ENCODE measurements around the gene HTRA2. TPM values are rescaled to one million over a fixed set of nuclear protein-coding genes. Genes with fewer than 3 reads are reported as not detected.

HTRA2 gene
- total RNA-seq, 1 experiment from 2014 or later, result 24.9 TPM

DNA sequence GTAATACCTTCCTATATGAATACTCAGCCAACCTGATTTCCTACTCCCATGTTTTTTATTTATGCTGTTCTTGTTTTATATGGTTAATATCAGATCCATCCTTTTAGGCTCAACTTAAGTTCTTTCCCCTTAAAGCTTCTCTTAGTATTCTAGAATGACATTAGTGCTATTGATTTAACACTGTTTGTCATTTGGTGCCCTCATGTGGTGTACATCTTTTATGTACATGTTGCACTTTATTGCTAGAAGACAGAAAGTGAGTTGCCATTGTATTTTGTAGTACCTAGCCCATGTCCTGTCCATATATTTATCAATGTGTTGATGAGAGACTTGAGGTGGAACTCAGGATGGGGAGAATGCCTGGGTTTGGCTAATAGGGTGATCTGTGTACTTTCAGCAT is 2.5 kb downstream of the HTRA2 start:
- H3K9ac ChIP-seq (ENCODE audit: extremely low read depth, insufficient read length, low read length), result no peak overlapping the region
- H3K14ac ChIP-seq (ENCODE audit: insufficient read depth, low read length), result no peak overlapping the region
- H4K5ac ChIP-seq (ENCODE audit: insufficient read length, low read depth, low read length), result no peak overlapping the region
- Mint-ChIP-seq H3K9me3 (no peaks in the 10 kb centered on the region; a peak in 1 of 5 replicates), H3K27ac (no peak overlapping the region), H3K36me3 (ENCODE audit: insufficient read depth in 1 of 3, low read depth in 3 of 3) (peaks cover 16 to 51% (median 35%) of the 10 kb centered on the region in 3 experiments), H3K4me3 (no peak overlapping the region), H3K27me3 (ENCODE audit: low read depth) (peaks cover 2% of the 10 kb centered on the region; the same call in 1 of the 2 replicates), H3K4me1 (peaks cover 14 to 17% of the 10 kb centered on the region in 2 experiments)
- no peak overlapping the region for H3T11ph ChIP-seq (ENCODE audit: low read length)
- H3K56ac ChIP-seq (ENCODE audit: insufficient read length, low read depth, low read length), result no peak overlapping the region
- no peak overlapping the region for H2BK5ac ChIP-seq (ENCODE audit: insufficient read length, low read length)
- TF ChIP-seq, protein P1, sequence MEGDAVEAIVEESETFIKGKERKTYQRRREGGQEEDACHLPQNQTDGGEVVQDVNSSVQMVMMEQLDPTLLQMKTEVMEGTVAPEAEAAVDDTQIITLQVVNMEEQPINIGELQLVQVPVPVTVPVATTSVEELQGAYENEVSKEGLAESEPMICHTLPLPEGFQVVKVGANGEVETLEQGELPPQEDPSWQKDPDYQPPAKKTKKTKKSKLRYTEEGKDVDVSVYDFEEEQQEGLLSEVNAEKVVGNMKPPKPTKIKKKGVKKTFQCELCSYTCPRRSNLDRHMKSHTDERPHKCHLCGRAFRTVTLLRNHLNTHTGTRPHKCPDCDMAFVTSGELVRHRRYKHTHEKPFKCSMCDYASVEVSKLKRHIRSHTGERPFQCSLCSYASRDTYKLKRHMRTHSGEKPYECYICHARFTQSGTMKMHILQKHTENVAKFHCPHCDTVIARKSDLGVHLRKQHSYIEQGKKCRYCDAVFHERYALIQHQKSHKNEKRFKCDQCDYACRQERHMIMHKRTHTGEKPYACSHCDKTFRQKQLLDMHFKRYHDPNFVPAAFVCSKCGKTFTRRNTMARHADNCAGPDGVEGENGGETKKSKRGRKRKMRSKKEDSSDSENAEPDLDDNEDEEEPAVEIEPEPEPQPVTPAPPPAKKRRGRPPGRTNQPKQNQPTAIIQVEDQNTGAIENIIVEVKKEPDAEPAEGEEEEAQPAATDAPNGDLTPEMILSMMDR (conservative IDR thresholded peaks at IDR 0.05), result no peak
- no peaks in the 10 kb centered on the region for H4K20me1 ChIP-seq (ENCODE audit: control insufficient read depth, insufficient read depth, insufficient read length)
- H2BK15ac ChIP-seq (ENCODE audit: low read depth, low read length), result no peak overlapping the region
- H3K9me3 ChIP-seq (ENCODE audit: control insufficient read depth, low read depth, low read length), result no peaks in the 10 kb centered on the region
- H3K79me2 ChIP-seq (ENCODE audit: insufficient read depth, low read length), result peaks cover 4% of the 10 kb centered on the region; the same call in 1 of the 2 replicates
- H3K4ac ChIP-seq (ENCODE audit: low read depth, low read length), result no peak overlapping the region
- H4K8ac ChIP-seq (replicated peaks; ENCODE audit: insufficient read length, low read depth, low read length), result no peak overlapping the region
- no peaks in the 10 kb centered on the region for H3K27me3 ChIP-seq (ENCODE audit: insufficient read depth, low read length)
- H4K91ac ChIP-seq (ENCODE audit: insufficient read length, low read depth, low read length), result no peak overlapping the region
- H2BK12ac ChIP-seq (ENCODE audit: insufficient read length, low read depth, low read length), result no peak overlapping the region
- H3K79me1 ChIP-seq (ENCODE audit: insufficient read depth, low read depth, low read length, poor library complexity, severe bottlenecking), result peaks cover 4% of the 10 kb centered on the region
- H3K27ac ChIP-seq (ENCODE audit: insufficient read length, low read depth, low read length), result no peak overlapping the region
- peaks cover 4% of the 10 kb centered on the region; the same call in 1 of the 2 replicates for H3K4me1 ChIP-seq (ENCODE audit: insufficient read depth, low read length)
- no peak overlapping the region for H3K4me2 ChIP-seq (ENCODE audit: insufficient read depth, insufficient read length, low read length)
- H2BK20ac ChIP-seq (ENCODE audit: low read depth, low read length, poor library complexity, severe bottlenecking), result no peak overlapping the region
- DNase-seq, result no peak
- H3K18ac ChIP-seq (ENCODE audit: insufficient read length, low read depth, low read length), result no peak overlapping the region
- H2AFZ ChIP-seq (ENCODE audit: low read length), result no peak overlapping the region
- no peak overlapping the region for H2AK5ac ChIP-seq (ENCODE audit: insufficient read length, low read length)
- no peak overlapping the region for H2BK120ac ChIP-seq (ENCODE audit: low read depth, low read length, poor library complexity, severe bottlenecking)
- no peak overlapping the region for H3K23ac ChIP-seq (ENCODE audit: insufficient read length, low read depth, low read length)
- peaks cover 15% of the 10 kb centered on the region for H3K23me2 ChIP-seq (ENCODE audit: insufficient read length, low read depth, low read length, poor library complexity, severe bottlenecking)
